Effector memory CD8-positive, alpha-beta T cell (primary cell): ENCODE data around the gene LEPROT.

Experiments
- ATAC-seq: fragments of 150-1000 bp; cut with Tn5 transposase; replicated peaks from 2 replicates; pipeline ENCODE4 v1.10.0; 2021; ENCODE audit warnings: mild to moderate bottlenecking, moderate library complexity
- DNase-seq, 3 experiments: peaks; one replicate each; pipeline ENCODE4 v3.0.0; 2021
- H3K27ac Mint-ChIP-seq, 2 donors: one replicate each; pipeline ENCODE4 v1.8.0; 2022; ENCODE audit warnings: mild to moderate bottlenecking in 2 of 2, mixed read lengths in 2 of 2, moderate library complexity in 2 of 2
- H3K27me3 Mint-ChIP-seq, 2 donors: one replicate each; pipeline ENCODE4 v1.8.0; 2022; ENCODE audit warnings: mixed read lengths in 2 of 2
- H3K36me3 Mint-ChIP-seq: one replicate; pipeline ENCODE4 v1.8.0; 2022; ENCODE audit warnings: mild to moderate bottlenecking, moderate library complexity, mixed read lengths; ENCODE audit not compliant: insufficient read depth
- H3K4me1 Mint-ChIP-seq, 2 donors: one replicate each; pipeline ENCODE4 v1.8.0; 2022; ENCODE audit warnings: low read depth in 2 of 2, mixed read lengths in 2 of 2
- H3K4me3 Mint-ChIP-seq, 2 donors: one replicate each; pipeline ENCODE4 v1.8.0; 2022; ENCODE audit warnings: mild to moderate bottlenecking in 2 of 2, mixed read lengths in 2 of 2, moderate library complexity in 2 of 2
- H3K9me3 Mint-ChIP-seq, 2 donors: one replicate each; pipeline ENCODE4 v1.8.0; 2022; ENCODE audit warnings: mixed read lengths in 2 of 2

LEPROT gene

GRCh38 chr1:65419681-65420589 is 533 bp upstream of the LEPROT start:
- Mint-ChIP-seq H3K9me3 (no peaks in the 10 kb centered on the region), H3K27ac (no peak overlapping the region), H3K27me3 (no peaks in the 10 kb centered on the region), H3K4me1 (peaks cover 9 to 12% of the 10 kb centered on the region in 2 donors), H3K4me3 (no peak overlapping the region), H3K36me3 (no peaks in the 10 kb centered on the region)
- ATAC-seq = peak; percentile 89
- peak; percentile 98 to 99 (median 99) for DNase-seq

DNA sequence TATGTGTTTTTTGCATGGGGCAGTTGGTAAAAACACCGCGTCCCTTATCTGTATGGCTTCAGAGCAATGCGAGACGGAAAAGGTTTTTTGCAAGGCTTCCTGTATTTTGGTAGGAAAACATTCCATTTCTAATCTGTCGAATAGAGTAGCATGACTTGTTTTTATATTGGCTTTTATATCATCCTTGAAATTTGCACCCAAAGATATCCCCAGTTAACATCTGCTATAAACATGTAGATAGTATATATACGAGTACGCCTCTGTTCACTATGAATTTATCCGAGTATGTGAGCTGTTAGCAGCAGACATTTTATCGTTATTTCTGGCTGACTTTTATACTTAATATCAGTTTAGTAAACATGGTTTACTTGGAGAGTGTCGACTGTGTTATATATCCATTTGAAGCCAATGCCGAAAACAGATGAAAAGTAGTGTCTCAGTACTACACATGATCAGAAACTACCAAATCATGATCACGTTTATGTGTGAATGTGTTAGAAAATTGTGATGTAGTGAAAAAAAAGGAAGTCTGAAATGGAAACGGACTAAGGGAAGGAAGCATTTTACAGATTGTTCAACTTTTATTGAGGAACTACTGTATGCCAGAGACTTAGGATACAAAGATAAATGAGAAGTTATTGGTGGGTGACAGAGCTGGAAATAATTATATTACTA is 1.0 kb downstream of the LEPROT start:
- ATAC-seq (no peak), DNase-seq (no peak)
- Mint-ChIP-seq H3K9me3 (no peaks in the 10 kb centered on the region), H3K27me3 (no peaks in the 10 kb centered on the region), H3K27ac (no peak overlapping the region), H3K36me3 (peaks cover 7% of the 10 kb centered on the region), H3K4me3 (no peak overlapping the region), H3K4me1 (peaks cover 9 to 12% of the 10 kb centered on the region in 2 donors)

DNA sequence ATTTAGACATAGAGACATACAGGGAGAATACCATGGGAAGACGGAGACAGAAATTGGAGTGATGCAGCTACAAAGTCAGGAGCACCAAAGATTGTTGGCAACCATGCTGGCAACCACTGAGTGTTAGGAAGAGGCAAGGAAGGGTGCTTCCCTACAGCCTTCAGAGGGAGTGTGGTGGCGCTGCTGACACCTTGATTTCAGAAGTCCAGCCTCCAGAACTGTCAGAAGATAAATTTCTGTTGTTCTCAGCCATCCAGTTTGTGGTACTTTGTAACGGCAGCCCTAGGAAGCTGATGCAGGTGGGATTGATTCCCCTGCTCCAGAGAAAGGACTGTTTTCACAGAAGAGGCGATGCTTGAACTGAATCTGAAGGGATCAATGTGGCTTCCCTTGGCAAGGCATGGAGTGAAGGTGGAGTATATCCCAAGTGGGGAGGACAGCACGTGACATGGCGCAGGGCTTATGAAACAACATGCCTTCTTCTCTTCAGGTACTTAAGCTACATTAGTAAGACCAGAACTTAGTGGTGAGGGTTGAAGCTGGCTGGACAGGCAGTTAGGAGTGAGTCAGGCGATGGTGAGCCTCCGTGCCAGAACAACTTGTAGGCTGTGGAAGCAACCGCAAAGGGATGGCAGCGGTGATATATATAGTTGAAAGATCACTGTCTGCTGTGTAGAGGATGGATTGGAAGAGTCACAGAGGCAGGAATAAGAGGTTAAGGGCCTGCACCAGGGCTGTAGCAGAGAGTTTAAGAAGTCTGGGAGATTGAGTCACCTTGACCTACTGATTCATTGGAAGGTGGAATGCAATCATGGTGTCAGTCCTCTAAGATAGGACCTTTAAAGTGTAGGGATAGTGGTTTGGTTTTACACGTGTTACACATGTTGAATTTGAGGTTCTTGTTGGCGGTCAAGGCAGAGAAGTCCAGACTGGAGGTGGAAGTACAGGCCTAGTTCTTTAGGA is 2.1 kb downstream of the LEPROT start:
- no peak for DNase-seq
- Mint-ChIP-seq H3K4me1 (peaks cover 9 to 12% of the 10 kb centered on the region in 2 donors), H3K27ac (no peak overlapping the region), H3K4me3 (no peak overlapping the region), H3K36me3 (peaks cover 17% of the 10 kb centered on the region), H3K27me3 (no peaks in the 10 kb centered on the region), H3K9me3 (no peaks in the 10 kb centered on the region)
- ATAC-seq = no peak

- ATAC-seq (no peak), DNase-seq (no peak)
- Mint-ChIP-seq H3K36me3 (peaks cover 19% of the 10 kb centered on the region), H3K27me3 (no peaks in the 10 kb centered on the region), H3K4me1 (peaks cover 11 to 13% of the 10 kb centered on the region in 2 donors), H3K9me3 (no peaks in the 10 kb centered on the region), H3K27ac (no peak overlapping the region), H3K4me3 (no peak overlapping the region)
These were observed 3.6 kb downstream of the LEPROT start for GRCh38 chr1:65423884-65424572.

DNA sequence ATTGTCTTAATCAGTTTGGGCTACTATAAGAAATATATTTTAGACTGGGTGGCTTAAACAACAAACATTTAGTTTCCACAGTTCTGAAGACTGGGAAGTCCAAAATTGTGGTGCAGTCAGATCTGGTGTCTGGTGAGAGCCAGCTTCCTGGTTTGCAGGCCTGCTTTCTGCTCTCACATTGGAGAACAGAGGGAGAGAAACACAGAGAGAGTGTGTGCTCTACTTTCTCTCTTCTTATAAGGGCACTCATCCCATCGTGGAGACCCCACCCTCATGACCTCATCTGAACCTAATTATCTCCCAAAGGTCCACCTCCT is 4.1 kb downstream of the LEPROT start:
- Mint-ChIP-seq H3K4me1 (peaks cover 11 to 14% of the 10 kb centered on the region in 2 donors), H3K4me3 (no peak overlapping the region), H3K27me3 (no peaks in the 10 kb centered on the region), H3K9me3 (no peaks in the 10 kb centered on the region), H3K27ac (no peak overlapping the region), H3K36me3 (peaks cover 19% of the 10 kb centered on the region)
- ATAC-seq = no peak
- no peak for DNase-seq

GRCh38 chr1:65425006-65425405 is 4.5 kb downstream of the LEPROT start:
- no peaks in the 10 kb centered on the region for H3K27me3 Mint-ChIP-seq
- H3K4me3 Mint-ChIP-seq = no peak overlapping the region
- no peaks in the 10 kb centered on the region for H3K9me3 Mint-ChIP-seq
- peaks cover 19% of the 10 kb centered on the region for H3K36me3 Mint-ChIP-seq
- ATAC-seq (no peak), DNase-seq (no peak)
- H3K27ac Mint-ChIP-seq = no peak overlapping the region
- peaks cover 7 to 10% of the 10 kb centered on the region in 2 donors for H3K4me1 Mint-ChIP-seq

DNA sequence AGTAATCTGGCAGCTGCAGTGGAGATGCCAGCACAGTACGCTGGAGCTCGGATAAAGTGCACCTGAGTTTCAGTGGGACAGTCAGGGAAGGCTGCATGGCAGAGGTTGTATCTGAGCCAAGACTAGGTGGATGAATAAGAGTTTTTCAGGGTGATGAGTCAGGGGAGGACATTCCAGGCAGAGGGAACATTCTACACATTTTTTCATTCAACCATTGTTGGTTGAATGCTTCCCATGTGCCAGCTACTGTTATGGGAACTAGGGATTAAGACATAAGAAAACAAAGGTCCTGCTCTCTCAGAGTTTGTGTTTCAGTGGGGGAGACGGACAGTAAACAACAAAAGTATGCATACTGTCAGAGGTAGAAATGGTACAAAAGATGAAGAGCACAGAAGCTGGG is 5.2 kb downstream of the LEPROT start:
- Mint-ChIP-seq H3K4me1 (peaks cover 7 to 10% of the 10 kb centered on the region in 2 donors), H3K27me3 (no peaks in the 10 kb centered on the region), H3K27ac (no peak overlapping the region), H3K36me3 (peaks cover 19% of the 10 kb centered on the region), H3K4me3 (no peak overlapping the region), H3K9me3 (no peaks in the 10 kb centered on the region)
- DNase-seq (no peak), ATAC-seq (no peak)

- Mint-ChIP-seq H3K9me3 (no peaks in the 10 kb centered on the region), H3K36me3 (peaks cover 26% of the 10 kb centered on the region), H3K4me3 (no peak overlapping the region), H3K4me1 (peaks cover 7 to 10% of the 10 kb centered on the region in 2 donors), H3K27ac (no peak overlapping the region), H3K27me3 (no peaks in the 10 kb centered on the region)
- DNase-seq (no peak), ATAC-seq (no peak)
These were observed 8.6 kb downstream of the LEPROT start for GRCh38 chr1:65429078-65429477.

- DNase-seq (no peak), ATAC-seq (no peak)
- Mint-ChIP-seq H3K9me3 (no peaks in the 10 kb centered on the region), H3K4me3 (no peak overlapping the region), H3K36me3 (peaks cover 26% of the 10 kb centered on the region), H3K4me1 (peaks cover 5 to 7% of the 10 kb centered on the region in 2 donors), H3K27me3 (no peaks in the 10 kb centered on the region), H3K27ac (no peak overlapping the region)
These were observed 9.3 kb downstream of the LEPROT start for GRCh38 chr1:65429806-65430205.

DNA sequence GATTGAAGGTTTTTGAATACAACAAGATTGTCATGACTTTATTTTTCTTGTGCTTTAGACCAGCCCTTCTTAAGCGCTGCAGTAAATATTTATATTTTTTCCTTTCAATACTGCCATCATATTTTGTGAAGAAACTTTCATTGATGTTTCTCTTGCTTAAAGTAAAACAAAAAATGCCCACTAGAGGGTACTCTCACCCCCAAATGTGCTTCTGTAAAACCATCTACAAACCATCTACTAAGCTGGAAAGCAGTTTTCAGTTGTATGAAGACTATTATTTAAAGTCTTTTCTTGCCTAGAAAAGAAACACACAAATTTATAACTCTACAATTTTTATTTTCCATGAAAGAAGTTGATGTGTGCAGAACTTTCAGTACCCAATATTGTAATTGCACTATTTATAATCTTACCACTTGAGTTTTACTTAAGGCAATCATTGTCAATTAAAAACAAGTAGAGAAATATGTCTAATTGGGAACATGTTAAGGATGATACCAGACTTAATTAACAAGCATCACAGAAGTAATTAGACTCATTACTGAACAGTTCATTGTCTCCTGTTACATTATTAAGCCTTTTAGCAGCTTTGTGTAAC is 10.7 kb downstream of the LEPROT start:
- Mint-ChIP-seq H3K9me3 (no peaks in the 10 kb centered on the region), H3K27ac (no peak overlapping the region), H3K27me3 (no peaks in the 10 kb centered on the region), H3K4me1 (peaks cover 5 to 7% of the 10 kb centered on the region in 2 donors), H3K36me3 (peaks cover 25% of the 10 kb centered on the region), H3K4me3 (no peak overlapping the region)
- ATAC-seq (peak; percentile 51), DNase-seq (no peak)

DNA sequence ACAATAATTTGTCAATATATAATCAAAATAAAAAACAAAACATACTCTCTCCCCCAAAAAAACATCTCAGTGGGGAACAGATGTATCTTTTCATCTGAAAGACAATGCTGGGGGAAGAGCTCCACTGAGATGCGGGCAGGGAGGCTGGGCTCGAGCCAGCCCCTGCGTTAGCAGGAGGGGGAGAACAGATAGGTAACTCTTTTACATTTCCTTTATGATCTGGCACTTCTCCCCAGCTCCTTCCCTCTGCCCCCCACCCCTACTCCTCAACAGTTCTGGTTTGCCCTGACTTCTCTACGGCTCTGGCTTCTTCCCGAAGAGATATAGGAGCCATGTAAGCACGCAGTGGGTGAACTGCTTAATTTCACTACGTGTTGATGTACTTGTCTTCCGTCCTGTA is 12.4 kb downstream of the LEPROT start:
- ATAC-seq = no peak
- Mint-ChIP-seq H3K27ac (no peak overlapping the region), H3K9me3 (no peaks in the 10 kb centered on the region), H3K36me3 (peaks cover 12% of the 10 kb centered on the region), H3K4me1 (peaks cover 5 to 7% of the 10 kb centered on the region in 2 donors), H3K27me3 (no peaks in the 10 kb centered on the region), H3K4me3 (no peak overlapping the region)
- DNase-seq = no peak

GRCh38 chr1:65434255-65434654 is 13.8 kb downstream of the LEPROT start:
- peaks cover 2 to 4% of the 10 kb centered on the region in 2 donors for H3K4me1 Mint-ChIP-seq
- no peak overlapping the region for H3K27ac Mint-ChIP-seq
- no peaks in the 10 kb centered on the region for H3K27me3 Mint-ChIP-seq
- no peak for ATAC-seq
- no peaks in the 10 kb centered on the region for H3K9me3 Mint-ChIP-seq
- no peak overlapping the region for H3K4me3 Mint-ChIP-seq
- DNase-seq = no peak
- peaks cover 14% of the 10 kb centered on the region for H3K36me3 Mint-ChIP-seq
